DND-41 (cell line): ENCODE measurements around the gene GGA2.

ENCODE experiments used
- CTCF ChIP-seq: IDR thresholded peaks from 2 replicates; pipeline ENCODE4 v1.5.1; 2012; ENCODE audit warnings: borderline replicate concordance, low read length, moderate library complexity, mild to moderate bottlenecking; ENCODE audit not compliant: poor library complexity, severe bottlenecking; ENCODE audit errors: extremely low read depth
- EZH2 ChIP-seq: IDR thresholded peaks from 3 replicates; pipeline ENCODE4 v1.6.1; 2012; ENCODE audit warnings: borderline replicate concordance, low read depth, mild to moderate bottlenecking, moderate library complexity, low read length, inconsistent platforms; ENCODE audit not compliant: severe bottlenecking

DNA sequence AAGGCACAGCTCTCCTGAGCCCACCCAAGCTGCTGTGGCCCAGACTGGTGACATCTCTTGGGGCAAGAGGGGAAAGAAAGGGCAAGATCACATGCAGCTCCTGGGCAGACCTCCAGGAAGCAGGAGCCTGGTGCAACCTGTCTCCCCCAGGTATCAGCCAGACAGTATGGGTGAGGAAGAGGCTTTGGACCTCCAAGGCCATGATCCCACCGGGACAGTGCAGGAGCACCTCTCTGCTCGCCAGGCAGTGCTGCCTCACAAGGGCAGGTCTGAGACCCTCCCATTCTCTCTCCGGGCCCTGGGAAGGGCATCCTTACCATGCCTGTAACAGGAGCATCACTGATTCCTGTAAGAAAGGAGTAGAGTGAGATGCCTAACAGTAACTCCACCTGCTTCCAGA, 31.7 kb downstream of the GGA2 start:
- TF ChIP-seq EZH2 (no peak), CTCF (no peak)
